Measurements from ENCODE around the gene BICDL2. TPM values are rescaled to one million over a fixed set of nuclear protein-coding genes. Genes with fewer than 3 reads are reported as not detected.

BICDL2 gene
- total RNA-seq, 1 experiment from 2014 or later, result not detected

GRCh38 chr16:2979669-2980226 lies 57.0 kb downstream of the BICDL2 start:
- Histone ChIP-seq H3K9me3 (ENCODE audit: low read length) (no peaks in the 10 kb centered on the region), H3K9me2 (replicated peaks; ENCODE audit: insufficient read depth, low read length) (no peaks in the 10 kb centered on the region), H3K4me2 (ENCODE audit: low read depth, low read length, poor library complexity, severe bottlenecking) (peak overlapping the region; percentile 99), H3K79me2 (ENCODE audit: low read length) (peaks cover 29% of the 10 kb centered on the region), H3K36me3 (ENCODE audit: insufficient read depth, low read length) (peaks cover under 1% of the 10 kb centered on the region; the same call in 1 of the 2 replicates), H4K20me1 (ENCODE audit: insufficient read depth, low read depth, low read length) (no peaks in the 10 kb centered on the region), H2AFZ (ENCODE audit: low read length) (peak overlapping the region; percentile 71; the same call in 1 of the 2 replicates), H3K4me1 (ENCODE audit: low read length) (peaks cover 57% of the 10 kb centered on the region), H3K4me3 (ENCODE audit: low read length) (peak overlapping the region; percentile 99), H3K9ac (ENCODE audit: low read length) (peak overlapping the region; percentile 81), H3K27me3 (ENCODE audit: low read length) (no peaks in the 10 kb centered on the region), H3K27ac (ENCODE audit: low read length) (peak overlapping the region; percentile 62; the same call in 1 of the 2 replicates)
- peak; percentile 77 for DNase-seq

Small RNA genes within 50 kb of the gene (small RNA-seq; reads per million reads assigned to genes)
- not detected for gene LINC00514
- gene RNU1-22P, result 1.7 reads per million, percentile 48 among the genes with 10 or more reads in this experiment

Other genes starting within 250 kb of the BICDL2 start
- not detected in 2 replicates for gene PRSS33, start 249.4 kb downstream of the BICDL2 start, total RNA-seq (2014; rRNA removed; shearing (Covaris generic); ENCODE audit: low replicate concordance)
- gene PRSS41, start 238.5 kb downstream of the BICDL2 start, total RNA-seq (2014; rRNA removed; shearing (Covaris generic); ENCODE audit: low replicate concordance), result not detected in 2 replicates
- not detected in 2 replicates for gene PRSS21, start 219.7 kb downstream of the BICDL2 start, total RNA-seq (2014; rRNA removed; shearing (Covaris generic); ENCODE audit: low replicate concordance)
- gene ZG16B, start 206.6 kb downstream of the BICDL2 start, total RNA-seq (2014; rRNA removed; shearing (Covaris generic); ENCODE audit: low replicate concordance), result not detected in 2 replicates
- gene PRSS22, start 178.8 kb downstream of the BICDL2 start, total RNA-seq (2014; rRNA removed; shearing (Covaris generic); ENCODE audit: low replicate concordance), result not detected in 2 replicates
- 63.5 and 85.1 TPM in 2 replicates for gene FLYWCH2, start 153.7 kb downstream of the BICDL2 start, total RNA-seq (2014; rRNA removed; shearing (Covaris generic); ENCODE audit: low replicate concordance)
- gene FLYWCH1, start 125.0 kb downstream of the BICDL2 start, total RNA-seq (2014; rRNA removed; shearing (Covaris generic); ENCODE audit: low replicate concordance), result 11.0 and 22.7 TPM in 2 replicates
- gene KREMEN2, start 72.7 kb downstream of the BICDL2 start, total RNA-seq (2014; rRNA removed; shearing (Covaris generic); ENCODE audit: low replicate concordance), result 3.4 and 8.5 TPM in 2 replicates
- gene PAQR4, start 67.6 kb downstream of the BICDL2 start, total RNA-seq (2014; rRNA removed; shearing (Covaris generic); ENCODE audit: low replicate concordance), result 30.7 and 44.0 TPM in 2 replicates
- gene PKMYT1, start 56.5 kb downstream of the BICDL2 start, total RNA-seq (2014; rRNA removed; shearing (Covaris generic); ENCODE audit: low replicate concordance), result 17.6 and 30.3 TPM in 2 replicates
- not detected in 2 replicates for gene CLDN9, start 24.0 kb downstream of the BICDL2 start, total RNA-seq (2014; rRNA removed; shearing (Covaris generic); ENCODE audit: low replicate concordance)
- gene CLDN6, start 18.8 kb downstream of the BICDL2 start, total RNA-seq (2014; rRNA removed; shearing (Covaris generic); ENCODE audit: low replicate concordance), result not detected in 2 replicates
- 4.9 and 9.4 TPM in 2 replicates for gene TNFRSF12A, start 16.6 kb downstream of the BICDL2 start, total RNA-seq (2014; rRNA removed; shearing (Covaris generic); ENCODE audit: low replicate concordance)
- gene HCFC1R1, start 13.0 kb downstream of the BICDL2 start, total RNA-seq (2014; rRNA removed; shearing (Covaris generic); ENCODE audit: low replicate concordance), result 51.7 and 67.8 TPM in 2 replicates
- 20.0 and 35.8 TPM in 2 replicates for gene THOC6, start 12.9 kb downstream of the BICDL2 start, total RNA-seq (2014; rRNA removed; shearing (Covaris generic); ENCODE audit: low replicate concordance)
- 0.15 and 0.47 TPM in 2 replicates for gene MMP25, start 9.6 kb upstream of the BICDL2 start, total RNA-seq (2014; rRNA removed; shearing (Covaris generic); ENCODE audit: low replicate concordance)
- gene IL32, start 28.7 kb upstream of the BICDL2 start, total RNA-seq (2014; rRNA removed; shearing (Covaris generic); ENCODE audit: low replicate concordance), result not detected in 2 replicates
- not detected in 2 replicates for gene ZSCAN10, start 62.4 kb upstream of the BICDL2 start, total RNA-seq (2014; rRNA removed; shearing (Covaris generic); ENCODE audit: low replicate concordance)
- not detected in 2 replicates for gene ZNF205, start 75.6 kb upstream of the BICDL2 start, total RNA-seq (2014; rRNA removed; shearing (Covaris generic); ENCODE audit: low replicate concordance)
- 2.0 and 8.0 TPM in 2 replicates for gene ZNF213, start 98.1 kb upstream of the BICDL2 start, total RNA-seq (2014; rRNA removed; shearing (Covaris generic); ENCODE audit: low replicate concordance)
- gene OR1F1, start 151.3 kb upstream of the BICDL2 start, total RNA-seq (2014; rRNA removed; shearing (Covaris generic); ENCODE audit: low replicate concordance), result not detected in 2 replicates
- 8.5 and 12.1 TPM in 2 replicates for gene ZNF200, start 198.2 kb upstream of the BICDL2 start, total RNA-seq (2014; rRNA removed; shearing (Covaris generic); ENCODE audit: low replicate concordance)
- gene MEFV, start 219.7 kb upstream of the BICDL2 start, total RNA-seq (2014; rRNA removed; shearing (Covaris generic); ENCODE audit: low replicate concordance), result not detected in 2 replicates
- gene ZNF263, start 246.5 kb upstream of the BICDL2 start, total RNA-seq (2014; rRNA removed; shearing (Covaris generic); ENCODE audit: low replicate concordance), result 26.6 and 45.7 TPM in 2 replicates

Measured in Karpas-422 (cell line).